IPS-20b (cell line): Measurements from ENCODE around the gene TTPAL.

Source experiments
- H3K27ac ChIP-seq: one replicate; pipeline ENCODE4 v1.5.1; 2013; ENCODE audit warnings: low read length
- H3K27me3 ChIP-seq: 2 replicates; pipeline ENCODE4 v1.6.1; 2013; ENCODE audit warnings: mild to moderate bottlenecking, low read length, inconsistent platforms; ENCODE audit not compliant: insufficient read depth
- H3K36me3 ChIP-seq: 2 replicates; pipeline ENCODE4 v1.6.1; 2013; ENCODE audit warnings: low read depth, mild to moderate bottlenecking, inconsistent platforms, low read length, moderate library complexity; ENCODE audit not compliant: insufficient read depth
- H3K4me1 ChIP-seq: 2 replicates; pipeline ENCODE4 v1.6.1; 2013; ENCODE audit warnings: mild to moderate bottlenecking, control low read depth, inconsistent platforms, low read length, moderate library complexity; ENCODE audit not compliant: insufficient read depth
- H3K4me3 ChIP-seq: 2 replicates; pipeline ENCODE4 v1.5.1; 2013; ENCODE audit warnings: mild to moderate bottlenecking, low read length, inconsistent platforms
- H3K9ac ChIP-seq: 2 replicates; pipeline ENCODE4 v1.6.1; 2013; ENCODE audit warnings: low read depth, mild to moderate bottlenecking, inconsistent platforms, low read length, moderate library complexity
- H3K9me3 ChIP-seq: 2 replicates; pipeline ENCODE4 v1.6.1; 2013; ENCODE audit warnings: mild to moderate bottlenecking, low read depth, low read length, inconsistent platforms; ENCODE audit not compliant: insufficient read depth

Gene TTPAL

GRCh38 chr20:44475694-44476560, at the start of gene TTPAL:
TSS of gene TTPAL (plus strand) at chr20:44475874. CDS start at chr20:44480000, 4,126 bp downstream.
- Histone ChIP-seq H3K4me3 (peak within 1 kb of the TSS; percentile 92), H3K36me3 (peaks cover 4% of the 10 kb centered on the region; the same call in 1 of the 2 replicates), H3K27ac (peak within 1 kb of the TSS; percentile 66), H3K9me3 (no peaks in the 10 kb centered on the region), H3K27me3 (no peaks in the 10 kb centered on the region), H3K4me1 (peaks cover 4% of the 10 kb centered on the region; the same call in 1 of the 2 replicates), H3K9ac (peak within 1 kb of the TSS; percentile 74; the same call in 1 of the 2 replicates)

- no peaks in the 10 kb centered on the region for H3K27me3 ChIP-seq
- no peak overlapping the region for H3K27ac ChIP-seq
- no peaks in the 10 kb centered on the region for H3K9me3 ChIP-seq
- no peak overlapping the region for H3K4me3 ChIP-seq
- no peak overlapping the region for H3K9ac ChIP-seq
- no peaks in the 10 kb centered on the region for H3K4me1 ChIP-seq
- no peaks in the 10 kb centered on the region for H3K36me3 ChIP-seq
Observed at GRCh38 chr20:44425923-44426322, 49.8 kb upstream of the TTPAL start.

GRCh38 chr20:44426879-44427790, 48.5 kb upstream of the TTPAL start:
- H3K27me3 ChIP-seq = no peaks in the 10 kb centered on the region
- H3K27ac ChIP-seq = no peak overlapping the region
- no peak overlapping the region for H3K9ac ChIP-seq
- H3K4me1 ChIP-seq = no peaks in the 10 kb centered on the region
- H3K36me3 ChIP-seq = no peaks in the 10 kb centered on the region
- H3K4me3 ChIP-seq = no peak overlapping the region
- no peaks in the 10 kb centered on the region for H3K9me3 ChIP-seq

- Histone ChIP-seq H3K9me3 (no peaks in the 10 kb centered on the region), H3K27me3 (no peaks in the 10 kb centered on the region), H3K27ac (no peak overlapping the region), H3K4me1 (no peaks in the 10 kb centered on the region), H3K4me3 (no peak overlapping the region), H3K36me3 (no peaks in the 10 kb centered on the region), H3K9ac (no peak overlapping the region)
Observed at GRCh38 chr20:44427804-44428173, 47.9 kb upstream of the TTPAL start.

GRCh38 chr20:44428174-44429016, 47.3 kb upstream of the TTPAL start:
- H3K27ac ChIP-seq = no peak overlapping the region
- H3K4me3 ChIP-seq = no peak overlapping the region
- no peak overlapping the region for H3K9ac ChIP-seq
- H3K27me3 ChIP-seq = no peaks in the 10 kb centered on the region
- H3K36me3 ChIP-seq = no peaks in the 10 kb centered on the region
- H3K9me3 ChIP-seq = no peaks in the 10 kb centered on the region
- no peaks in the 10 kb centered on the region for H3K4me1 ChIP-seq

GRCh38 chr20:44429017-44429339, 46.7 kb upstream of the TTPAL start:
- H3K9ac ChIP-seq = no peak overlapping the region
- H3K4me1 ChIP-seq = no peaks in the 10 kb centered on the region
- H3K9me3 ChIP-seq = no peaks in the 10 kb centered on the region
- no peaks in the 10 kb centered on the region for H3K27me3 ChIP-seq
- no peak overlapping the region for H3K27ac ChIP-seq
- H3K36me3 ChIP-seq = no peaks in the 10 kb centered on the region
- H3K4me3 ChIP-seq = no peak overlapping the region

- H3K27me3 ChIP-seq = no peaks in the 10 kb centered on the region
- H3K27ac ChIP-seq = no peak overlapping the region
- no peaks in the 10 kb centered on the region for H3K36me3 ChIP-seq
- H3K4me3 ChIP-seq = no peak overlapping the region
- no peak overlapping the region for H3K9ac ChIP-seq
- H3K9me3 ChIP-seq = no peaks in the 10 kb centered on the region
- H3K4me1 ChIP-seq = no peaks in the 10 kb centered on the region
Observed at GRCh38 chr20:44429419-44430269, 46.0 kb upstream of the TTPAL start.

GRCh38 chr20:44430270-44431065, 45.2 kb upstream of the TTPAL start:
- no peaks in the 10 kb centered on the region for H3K36me3 ChIP-seq
- H3K9me3 ChIP-seq = no peaks in the 10 kb centered on the region
- no peak overlapping the region for H3K4me3 ChIP-seq
- no peaks in the 10 kb centered on the region for H3K27me3 ChIP-seq
- H3K9ac ChIP-seq = no peak overlapping the region
- H3K27ac ChIP-seq = no peak overlapping the region
- H3K4me1 ChIP-seq = no peaks in the 10 kb centered on the region

- Histone ChIP-seq H3K9ac (no peak overlapping the region), H3K4me3 (no peak overlapping the region), H3K4me1 (no peaks in the 10 kb centered on the region), H3K9me3 (no peaks in the 10 kb centered on the region), H3K36me3 (no peaks in the 10 kb centered on the region), H3K27me3 (no peaks in the 10 kb centered on the region), H3K27ac (no peak overlapping the region)
Observed at GRCh38 chr20:44431118-44431501, 44.6 kb upstream of the TTPAL start.

GRCh38 chr20:44431502-44432234, 44.0 kb upstream of the TTPAL start:
- Histone ChIP-seq H3K27me3 (no peaks in the 10 kb centered on the region), H3K27ac (no peak overlapping the region), H3K4me1 (no peaks in the 10 kb centered on the region), H3K4me3 (no peak overlapping the region), H3K9ac (no peak overlapping the region), H3K36me3 (no peaks in the 10 kb centered on the region), H3K9me3 (no peaks in the 10 kb centered on the region)
